Activated CD4-positive, alpha-beta T cell treated with anti-CD3 and anti-CD28 coated beads for 4 hours (primary cell): ENCODE data around the gene CAMK2A.

ENCODE experiments used
- DNase-seq, 2 donors: peaks; one replicate each; pipeline ENCODE4 v3.0.0-alpha.2; 2020

CAMK2A gene

DNA sequence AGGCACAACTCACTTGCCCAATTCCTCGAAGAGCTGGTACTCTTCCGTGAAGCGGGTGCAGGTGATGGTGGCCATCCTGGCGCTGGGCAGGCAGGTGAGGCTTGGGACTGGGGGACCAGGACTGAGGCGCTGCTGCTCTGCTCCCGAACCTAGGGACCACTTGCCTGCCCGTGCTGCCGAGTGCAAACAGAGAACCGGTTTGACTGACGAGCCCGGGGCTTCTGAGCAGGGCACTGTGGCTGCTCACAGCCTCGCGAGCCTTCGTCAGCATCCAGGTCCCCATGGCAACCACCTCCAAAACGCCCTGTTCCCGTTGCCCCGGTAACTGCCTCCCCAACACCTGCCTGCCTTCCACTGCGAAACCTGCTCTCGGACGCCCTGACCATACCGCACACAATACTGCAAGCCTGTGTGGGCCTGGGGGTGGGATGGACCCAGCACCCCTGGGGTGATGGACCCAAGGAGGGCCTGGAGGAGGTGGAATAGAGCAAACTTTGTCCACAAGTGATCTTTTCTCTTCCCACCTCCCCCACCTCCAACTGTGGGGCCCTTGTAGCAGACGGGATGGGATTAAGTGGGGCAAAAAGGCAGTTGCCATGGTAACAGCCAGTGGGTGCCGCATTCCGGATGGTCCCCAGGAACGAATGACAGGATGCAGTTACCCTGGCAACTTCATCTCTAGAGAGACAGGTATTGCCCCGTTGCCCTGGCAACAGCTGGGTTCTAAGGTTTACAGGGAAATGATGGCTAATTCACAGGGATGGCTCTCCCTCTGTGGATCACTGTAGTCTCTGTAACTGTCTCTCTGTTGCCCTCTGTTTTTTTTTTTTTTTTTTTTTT lies at the start of gene CAMK2A:
Gene CAMK2A, minus strand, starts transcription at position 223 of the 840 bp plus-strand sequence. Its CDS starts 148 bp downstream, at position 75.
- DNase-seq: no peak

DNA sequence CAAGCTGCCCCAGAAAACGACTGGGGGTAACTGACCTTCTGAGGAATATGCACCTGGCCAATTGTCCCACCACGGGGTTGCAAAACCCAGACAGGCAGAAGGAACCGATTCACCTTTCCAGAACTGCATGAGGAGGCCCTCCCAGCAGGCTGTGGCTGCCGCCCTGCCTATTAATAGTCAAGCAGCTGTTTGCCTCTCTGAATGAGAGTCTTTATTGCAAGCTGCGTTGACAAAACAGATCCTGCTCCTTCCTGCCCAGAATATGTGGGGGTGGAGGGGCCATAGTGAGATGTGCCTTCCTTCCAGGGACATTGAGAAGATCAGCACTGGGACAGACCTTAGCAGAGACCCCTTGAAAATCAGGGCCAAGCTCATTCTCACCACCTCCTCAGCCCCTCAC lies 49.6 kb upstream of the CAMK2A start:
- no peak for DNase-seq

DNA sequence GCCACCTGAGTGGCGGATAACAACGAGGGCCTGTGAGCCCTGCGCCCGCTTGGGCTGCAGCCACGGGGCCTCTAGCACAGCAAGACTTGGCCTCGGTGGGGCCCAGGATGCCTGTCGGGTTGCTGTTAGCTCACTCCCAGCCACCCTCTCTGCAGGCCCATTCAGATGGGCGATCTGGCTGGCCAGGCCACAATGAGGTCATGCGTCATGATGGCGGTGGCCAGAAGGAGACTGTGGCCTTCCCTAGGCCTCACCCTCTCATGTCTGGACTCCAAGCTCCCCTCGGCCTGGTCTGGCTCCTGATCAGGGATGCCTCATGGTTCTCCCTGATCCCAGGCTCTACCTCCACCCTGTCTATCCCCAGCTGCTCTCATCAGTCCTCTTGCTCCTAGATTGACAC lies 49.0 kb upstream of the CAMK2A start:
- no peak for DNase-seq

DNA sequence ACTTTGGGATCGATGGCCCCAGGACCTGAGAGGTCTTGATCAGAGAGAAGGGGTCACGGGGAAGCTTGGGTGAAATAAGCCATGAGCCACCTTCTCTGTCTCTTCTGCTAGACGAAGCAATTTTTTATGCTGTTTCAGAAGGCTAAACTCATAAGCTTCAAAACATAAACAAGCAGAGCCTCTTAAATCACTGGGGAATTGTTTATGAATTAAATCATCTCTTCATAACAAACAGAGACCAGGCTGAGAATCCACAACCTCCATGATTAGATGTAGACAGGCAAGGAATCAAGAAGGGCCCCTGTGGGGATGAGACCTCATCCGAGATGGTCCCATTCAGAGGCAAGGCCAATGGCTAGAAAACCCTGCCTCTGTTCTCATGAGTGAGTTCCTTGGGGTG lies 46.2 kb upstream of the CAMK2A start:
- DNase-seq: no peak

DNA sequence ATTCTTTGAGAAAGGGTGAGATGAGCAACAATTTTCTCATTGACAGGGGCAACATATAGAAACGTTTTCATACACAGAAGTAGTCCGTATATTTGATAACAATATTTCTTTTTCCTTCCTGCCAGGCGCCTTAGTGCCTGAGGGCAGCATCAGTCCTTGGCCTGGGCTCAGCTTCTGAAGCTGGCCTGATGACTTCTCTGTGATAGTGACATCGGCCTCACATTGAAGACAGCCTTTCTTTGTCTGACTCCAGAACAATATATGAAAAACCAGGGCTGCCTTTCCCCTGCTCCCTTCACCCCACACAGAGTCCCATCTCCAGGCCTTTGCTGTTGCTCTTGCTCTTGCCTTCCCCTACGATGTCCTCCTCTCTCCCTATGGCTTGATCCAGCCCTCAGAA lies 43.8 kb upstream of the CAMK2A start:
- no peak for DNase-seq

DNA sequence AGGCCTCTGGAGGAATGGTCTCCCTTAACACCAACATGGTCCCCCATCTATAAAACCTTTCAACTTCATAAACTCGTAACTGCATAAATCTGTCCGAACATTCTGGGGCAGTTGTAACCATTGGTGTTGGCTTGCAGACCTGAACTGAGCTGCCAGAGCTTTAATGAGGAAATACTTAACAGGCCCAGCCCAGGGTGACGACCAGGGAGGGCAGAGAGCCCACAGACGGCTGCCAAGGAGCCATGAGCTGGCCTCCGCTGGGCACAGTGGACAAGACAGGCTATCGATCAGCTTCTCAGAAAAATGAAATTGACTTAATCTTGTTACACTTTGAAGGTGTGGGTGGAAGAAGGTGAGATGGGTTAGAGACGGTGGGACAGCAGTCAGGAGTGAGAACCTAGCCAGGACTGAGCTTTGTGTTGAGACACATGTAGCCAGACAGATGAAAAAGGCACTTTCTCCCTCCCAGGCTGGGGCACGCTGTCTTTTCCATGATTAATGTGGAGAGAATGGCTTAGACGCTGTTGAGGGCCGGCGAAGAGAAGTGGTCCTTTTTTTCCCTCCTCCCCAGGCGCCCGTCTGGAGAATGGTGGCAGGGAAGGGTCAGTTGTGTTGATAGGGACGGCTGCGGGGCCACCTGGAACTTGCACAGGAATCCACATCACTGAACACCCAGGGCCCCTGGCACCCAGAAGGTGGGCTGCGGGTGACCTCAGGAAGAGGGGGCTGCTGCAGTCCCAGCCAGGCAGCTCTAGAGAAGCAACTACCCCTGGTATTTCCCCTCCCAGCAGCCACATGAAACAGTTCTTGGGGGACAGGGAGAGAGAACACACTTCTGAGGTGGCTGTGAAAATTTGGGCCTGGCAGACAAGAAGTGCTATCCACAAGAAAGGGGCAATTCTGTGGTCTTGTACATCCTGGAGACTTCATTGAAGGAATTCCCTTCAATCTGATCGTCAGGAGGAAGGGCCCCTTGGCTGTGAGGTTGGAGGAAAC lies 40.6 kb upstream of the CAMK2A start:
- no peak for DNase-seq

DNA sequence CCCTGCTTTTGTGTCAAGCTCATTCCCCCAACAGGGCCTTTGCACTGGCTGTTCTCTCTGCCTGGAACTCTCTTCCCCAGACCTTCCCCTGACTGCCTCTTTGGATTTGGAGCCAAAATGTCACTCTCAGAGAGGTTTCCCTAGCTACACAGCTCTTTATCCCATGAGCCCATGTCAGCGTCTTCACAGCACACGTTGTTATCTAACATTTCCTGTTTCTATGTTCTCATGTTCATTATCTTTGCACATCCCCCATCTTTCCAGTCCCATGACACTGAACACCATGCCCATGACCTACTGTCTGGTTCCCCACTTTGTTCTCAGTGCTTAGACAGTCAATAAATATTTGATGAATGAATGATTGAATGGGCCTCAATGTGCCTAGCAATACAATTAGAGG lies 39.5 kb upstream of the CAMK2A start:
- no peak for DNase-seq

DNA sequence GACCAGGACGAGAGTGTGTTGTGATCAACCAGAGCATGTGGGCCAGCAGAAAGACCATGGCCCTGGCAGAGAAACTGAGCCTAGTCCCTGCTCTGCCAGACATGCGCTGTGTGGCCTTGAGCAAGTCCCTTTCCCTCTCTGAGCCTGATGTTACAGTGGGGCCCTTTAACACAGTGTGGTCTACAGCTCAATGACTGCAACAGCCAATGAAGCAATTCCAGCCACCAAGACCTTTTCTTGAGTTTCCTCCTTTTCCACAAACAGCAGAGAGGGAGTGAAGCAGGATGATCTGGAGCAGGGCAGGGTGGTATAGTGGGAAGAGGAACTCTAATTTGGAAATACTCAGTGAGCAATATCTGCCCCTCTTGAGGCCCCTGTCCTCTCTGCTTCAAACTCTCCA lies 38.9 kb upstream of the CAMK2A start:
- no peak for DNase-seq

DNA sequence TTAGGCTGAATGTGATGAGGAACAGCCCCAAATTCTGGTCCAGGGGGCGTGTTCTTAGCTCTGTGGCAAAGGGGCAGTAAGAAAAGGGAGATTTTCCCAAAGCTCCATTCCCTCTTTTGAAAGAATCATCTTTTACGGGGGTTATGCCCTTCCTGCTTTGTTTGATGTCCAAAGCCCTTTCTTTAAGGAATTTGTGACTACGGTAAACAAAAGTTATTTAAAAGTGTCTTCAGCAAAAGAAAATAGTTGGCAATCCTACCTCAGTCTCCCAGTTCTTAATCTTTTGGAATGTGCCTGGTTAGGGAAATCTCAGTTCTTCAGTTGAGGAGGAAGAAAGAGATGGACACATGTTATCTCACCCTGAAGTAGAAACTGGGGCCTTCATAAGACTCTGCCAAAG lies 37.6 kb upstream of the CAMK2A start:
- no peak for DNase-seq

DNA sequence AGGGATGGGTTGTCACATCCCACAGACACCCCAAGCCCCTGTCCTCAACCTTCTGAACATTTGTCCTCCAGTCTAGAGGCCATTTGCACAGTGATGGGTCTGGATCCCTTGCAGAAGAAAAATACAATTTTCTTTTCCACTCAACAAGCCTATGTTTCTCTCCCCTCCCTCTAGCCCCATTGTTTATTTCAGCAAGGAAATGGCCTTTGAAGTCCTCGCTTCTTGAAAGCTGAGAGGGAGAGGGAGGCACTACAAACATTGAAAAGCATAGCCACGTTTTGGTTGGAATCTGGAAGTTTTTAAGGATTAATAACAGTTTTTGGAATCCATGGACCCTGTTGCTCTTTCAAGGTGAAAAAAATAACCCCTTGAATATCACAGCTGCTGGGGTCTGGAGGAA lies 37.1 kb upstream of the CAMK2A start:
- no peak for DNase-seq

DNA sequence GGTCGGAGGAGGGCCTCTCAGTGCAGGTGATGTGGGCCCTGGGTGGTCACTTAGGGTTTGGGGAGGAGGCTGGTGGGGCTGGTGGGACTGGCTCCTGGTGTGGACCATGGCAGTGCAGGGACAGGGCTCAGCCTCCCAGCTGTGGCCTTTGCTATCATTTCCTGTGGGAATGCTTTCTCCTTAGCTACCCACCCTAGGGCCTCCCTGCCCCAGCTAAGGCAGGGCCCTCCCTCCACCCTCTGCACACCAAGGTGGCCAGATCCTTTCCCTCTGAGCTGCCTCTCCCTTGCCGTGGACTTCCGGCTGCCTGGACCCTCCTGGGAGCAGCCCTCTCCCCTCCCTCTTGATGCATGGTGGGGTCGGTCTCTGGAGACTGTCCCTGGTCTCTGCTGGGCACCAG lies 35.9 kb upstream of the CAMK2A start:
- DNase-seq: no peak

DNA sequence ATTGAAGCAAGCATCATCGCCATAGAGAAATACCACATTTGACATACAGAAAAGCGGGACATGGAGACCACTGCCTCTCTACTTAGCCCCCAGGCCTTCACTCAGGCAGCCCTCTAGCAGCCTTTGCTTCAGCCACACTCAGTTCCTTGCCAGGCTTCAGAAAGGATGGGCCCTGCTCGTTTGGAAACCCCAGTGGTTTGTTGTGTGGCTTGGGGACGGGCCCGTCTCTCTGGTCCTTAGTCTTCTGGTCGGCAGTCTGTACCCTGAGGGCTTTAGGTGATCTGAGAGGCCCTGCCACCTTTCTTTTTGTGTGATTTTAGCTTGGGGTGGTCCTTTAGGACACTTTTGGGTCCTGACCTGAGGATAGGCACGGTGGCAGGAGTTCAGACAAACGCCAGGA lies 34.2 kb upstream of the CAMK2A start:
- no peak for DNase-seq

DNA sequence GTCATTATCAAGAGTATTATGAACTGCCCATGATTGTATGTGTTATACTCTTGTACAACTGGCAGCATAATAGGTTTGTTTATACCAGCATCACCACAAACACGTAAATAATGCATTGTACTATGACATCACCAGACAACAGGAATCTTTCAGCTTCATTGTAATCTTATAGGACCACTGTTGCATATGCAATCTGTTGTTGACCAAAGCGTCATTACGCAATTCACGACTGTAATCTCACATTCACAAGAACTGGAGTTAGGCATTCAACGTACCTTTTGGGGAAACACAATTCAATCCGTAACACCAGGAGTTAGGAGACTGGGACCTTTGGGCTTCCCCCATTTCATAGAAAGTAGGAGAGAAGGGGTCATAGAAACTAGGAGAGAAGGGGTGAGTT lies 33.5 kb upstream of the CAMK2A start:
- no peak for DNase-seq

DNA sequence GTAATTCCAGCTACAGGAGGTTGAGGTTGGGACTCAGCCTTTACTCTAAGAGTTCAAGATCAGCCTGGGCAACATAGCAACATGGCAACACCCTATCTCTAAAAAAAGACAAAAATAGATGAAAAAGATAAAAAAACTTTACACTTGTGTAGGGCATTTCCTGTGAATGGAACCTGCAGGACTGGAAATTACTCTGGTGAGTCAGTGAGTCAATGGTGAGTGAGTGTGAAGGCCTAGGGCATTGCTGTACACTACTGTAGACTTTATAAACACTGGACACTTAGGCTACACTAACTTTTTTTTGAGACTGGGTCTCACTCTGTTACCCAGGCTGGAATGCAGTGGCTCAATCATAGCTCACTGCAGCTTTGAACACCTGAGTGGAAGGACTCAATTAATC lies 32.6 kb upstream of the CAMK2A start:
- no peak for DNase-seq

DNA sequence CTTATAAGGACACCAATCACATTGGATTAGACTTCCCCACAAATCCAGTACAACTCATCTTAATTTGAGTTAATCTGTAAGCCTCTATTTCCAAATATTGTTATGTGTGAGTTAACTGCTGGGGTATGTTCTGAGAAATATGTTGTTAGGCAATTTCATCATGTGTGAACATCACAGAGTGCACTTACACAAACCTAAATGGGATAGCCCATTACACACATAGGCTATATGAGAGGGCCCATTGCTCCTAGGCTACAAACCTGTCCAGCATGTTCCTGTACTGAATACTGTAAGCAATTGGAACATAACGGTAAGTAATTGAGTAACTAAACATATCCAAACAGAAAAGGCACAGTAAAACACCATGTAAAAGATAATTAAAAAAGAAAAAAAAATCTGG lies 32.2 kb upstream of the CAMK2A start:
- no peak for DNase-seq

DNA sequence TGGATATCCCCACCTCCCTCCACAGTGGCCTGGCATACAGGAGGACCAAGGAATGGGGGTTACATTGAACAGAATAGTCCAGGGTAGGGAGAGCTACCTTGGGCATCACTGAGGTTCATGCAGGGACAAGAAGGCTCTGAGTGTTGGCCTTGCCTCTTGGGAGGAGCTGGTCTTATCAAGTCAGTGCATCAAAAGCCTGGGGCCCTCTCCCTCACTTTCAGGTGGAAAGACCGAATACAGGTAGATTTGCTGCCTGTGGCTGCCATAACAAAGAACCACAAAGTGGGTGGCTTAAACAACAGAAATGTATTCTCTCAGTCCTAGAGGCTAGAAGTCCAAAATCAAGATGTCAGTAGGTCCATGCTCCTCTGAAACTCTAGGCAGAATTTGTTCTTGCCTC lies 31.6 kb upstream of the CAMK2A start:
- DNase-seq: no peak

DNA sequence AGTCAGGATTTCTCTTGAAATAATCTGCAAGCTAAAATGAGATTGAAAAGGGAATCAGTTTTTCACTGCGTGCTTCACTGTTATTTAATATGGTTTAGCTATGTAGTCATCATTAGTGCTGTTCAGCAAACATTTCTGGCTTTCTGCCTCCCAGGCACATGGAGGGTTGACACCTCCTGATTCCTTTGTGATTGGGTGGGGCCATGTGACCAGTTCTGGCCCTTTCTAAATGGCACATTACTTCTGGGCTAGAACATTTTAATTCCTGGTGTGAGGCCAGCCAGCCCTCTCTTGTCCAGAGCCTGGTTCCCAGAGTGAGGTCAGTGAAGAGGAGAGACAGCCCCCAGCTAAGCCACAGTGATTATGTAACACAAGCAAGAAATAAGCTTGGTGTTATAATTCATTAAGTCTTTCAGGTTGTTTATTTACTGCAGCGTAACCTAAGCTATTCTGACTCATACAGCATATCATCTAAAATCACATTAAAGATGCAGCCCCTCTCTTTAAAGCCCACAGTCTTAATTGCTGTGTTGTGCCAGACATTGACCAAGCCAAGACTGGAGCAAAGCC lies 30.6 kb upstream of the CAMK2A start:
- no peak for DNase-seq

DNA sequence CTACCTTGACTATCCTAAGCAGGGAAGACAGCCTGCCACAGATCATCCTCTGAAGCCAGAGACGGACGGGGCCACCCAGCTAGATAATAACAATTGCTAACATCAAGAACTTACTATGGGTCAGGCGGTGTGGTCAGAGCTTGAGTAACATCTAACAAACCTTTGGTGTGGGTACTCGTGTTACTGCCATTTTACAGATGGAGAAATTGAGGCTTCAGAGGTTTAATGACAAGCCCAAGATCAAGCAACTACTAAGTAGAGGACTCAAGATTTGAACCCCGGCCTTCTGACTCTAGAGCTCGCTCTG lies 29.9 kb upstream of the CAMK2A start:
- no peak for DNase-seq

DNA sequence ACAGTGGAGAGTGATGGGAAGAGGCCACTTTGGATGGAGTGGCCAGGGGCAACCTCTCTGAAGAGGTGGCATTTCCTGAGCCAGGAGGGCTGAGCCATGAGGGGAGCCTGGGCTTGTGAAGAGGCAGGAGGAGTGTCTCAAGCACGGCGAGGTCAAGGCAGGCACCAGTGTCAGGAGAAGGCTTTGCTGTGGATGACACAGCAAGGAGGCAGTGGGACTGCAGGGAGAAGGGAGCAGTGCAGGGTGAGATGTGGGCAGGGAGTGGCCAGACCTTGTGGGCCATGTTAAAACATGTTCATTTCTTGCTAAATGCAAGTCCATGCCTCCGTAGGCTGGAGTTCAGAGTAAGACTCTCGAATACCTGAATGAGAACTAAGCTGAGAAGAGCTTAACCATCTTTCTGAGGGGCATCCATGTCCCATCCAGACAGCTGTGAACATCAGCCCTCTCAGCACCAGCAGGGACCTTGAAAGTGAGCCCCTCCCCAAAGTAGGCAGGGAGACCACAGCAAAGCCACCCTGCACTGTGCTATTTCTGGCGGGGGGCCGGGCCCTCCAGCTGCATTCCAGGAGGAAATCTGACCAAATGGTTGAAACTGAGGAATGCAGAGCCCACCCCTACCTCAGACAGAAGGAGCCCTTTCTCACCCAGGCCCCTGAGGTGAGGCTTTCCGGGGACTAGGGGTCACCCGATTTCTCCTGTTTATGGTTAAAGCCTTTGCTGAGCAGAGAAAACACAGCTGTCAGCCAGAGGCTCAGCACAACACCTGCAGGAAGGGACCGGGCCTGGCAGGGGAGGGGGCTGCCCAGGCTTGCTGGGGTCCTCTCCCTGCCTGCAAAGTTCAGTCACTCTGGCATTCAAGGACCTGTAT lies 29.3 kb upstream of the CAMK2A start:
- DNase-seq: no peak

DNA sequence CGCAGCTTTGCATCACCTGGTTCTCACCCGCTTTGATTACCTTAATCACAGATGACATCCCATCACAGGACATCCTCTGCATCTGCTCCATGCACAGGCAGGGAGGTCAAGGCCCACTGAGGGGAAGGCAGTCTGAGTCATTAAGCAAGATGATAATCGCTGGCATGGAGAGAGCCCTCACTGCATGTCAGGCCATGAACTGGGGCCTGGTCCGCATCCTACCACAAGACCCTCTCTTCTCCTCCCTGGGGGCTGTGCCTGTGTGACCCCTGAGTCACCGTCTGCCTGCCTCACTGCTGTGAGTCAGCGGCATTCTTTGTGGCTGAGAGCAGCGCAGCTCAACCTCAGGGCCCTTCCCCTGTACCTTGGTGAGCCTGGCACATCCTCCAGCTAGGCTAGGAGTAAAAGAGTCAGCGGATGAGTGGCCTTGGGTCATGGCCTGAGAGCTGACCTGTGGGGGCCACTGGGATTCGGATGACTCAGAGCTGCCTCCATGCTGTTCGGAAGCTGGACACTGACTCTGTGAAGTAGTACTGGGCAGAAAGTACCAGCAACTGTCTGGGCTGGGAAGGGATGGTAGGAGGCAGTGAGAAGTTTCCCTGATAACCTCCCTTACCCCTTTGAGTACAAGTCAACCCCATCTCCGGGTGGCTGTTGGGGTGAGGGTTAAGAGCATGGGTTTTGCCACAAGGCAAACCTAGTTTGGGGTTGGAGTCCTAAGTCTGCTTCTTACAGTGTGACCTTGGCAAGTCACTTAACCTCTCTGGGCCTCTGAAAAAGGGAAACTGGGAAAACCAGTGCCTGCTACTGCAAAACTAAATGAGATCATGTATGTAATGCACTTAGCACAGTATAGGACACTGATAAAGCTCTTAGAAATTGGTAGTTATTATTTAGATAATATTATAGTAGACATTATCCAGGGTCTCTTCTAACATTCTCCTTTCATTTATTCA lies 27.8 kb upstream of the CAMK2A start:
- no peak for DNase-seq

DNA sequence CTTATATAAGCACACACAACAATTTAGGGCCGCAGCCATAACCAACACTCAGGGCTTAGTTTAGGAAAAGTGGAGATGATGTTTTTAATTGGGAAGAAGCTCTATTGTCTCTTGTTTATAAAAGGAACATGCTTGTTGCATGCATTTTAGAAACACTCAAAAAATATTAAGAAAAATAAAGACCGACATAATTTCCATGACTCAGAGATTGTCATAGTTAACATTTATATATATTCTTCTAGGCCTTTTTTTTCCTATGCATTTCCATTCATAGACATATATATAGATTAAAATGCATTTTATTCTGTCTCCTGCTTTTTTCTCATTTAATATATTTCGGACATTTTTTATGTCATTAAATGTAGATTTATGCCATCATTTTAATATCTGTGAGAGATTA lies 26.7 kb upstream of the CAMK2A start:
- DNase-seq: no peak

DNA sequence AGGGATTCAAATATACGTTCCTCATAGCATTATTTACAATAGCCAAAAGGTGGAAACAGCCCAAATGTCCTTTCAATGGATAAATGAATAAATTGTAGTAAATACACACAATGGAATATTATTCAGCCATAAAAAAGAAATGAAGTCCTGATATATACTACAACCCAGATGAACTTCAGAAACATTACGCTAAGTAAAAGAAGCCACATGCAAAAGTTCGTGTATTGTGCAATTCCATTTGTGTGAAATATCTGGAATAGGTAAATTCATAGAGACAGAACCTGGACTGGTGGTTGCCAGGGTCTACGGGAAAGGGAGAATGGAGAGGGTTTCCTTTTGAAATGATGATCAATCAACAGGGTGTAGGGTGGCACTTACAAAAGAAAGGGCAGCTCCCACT lies 25.7 kb upstream of the CAMK2A start:
- no peak for DNase-seq
